GM12878 (cell line): ENCODE data around the gene ISLR2. TPM values are rescaled to one million over a fixed set of nuclear protein-coding genes. Genes with fewer than 3 reads are reported as not detected.

Experiments
- ATAC-seq: fragments of 200-7000 bp; cut with Tn5 transposase; 3 replicates; pipeline ENCODE4 v1.9.1; 2020; ENCODE audit warnings: mild to moderate bottlenecking, moderate library complexity
- BruUV-seq: library from RNA; stranded (reverse); fragments of 400-500 nt; replicated peaks from 2 replicates; lab custom pipeline; 2021; lab: Mats Ljungman, UMichigan
- CTCF ChIA-PET: fragments of 300-600 bp; sonication (Branson Sonifier 250); formaldehyde crosslinking; extraction: SDS; loops from one replicate; lab custom pipeline; 2021; ENCODE audit warnings: inconsistent platforms; lab: Yijun Ruan, JAX
- POLR2A ChIA-PET: fragments of 350-600 bp; formaldehyde crosslinking; extraction: SDS; loops from one replicate; lab custom pipeline; 2021; ENCODE audit warnings: inconsistent platforms; lab: Charles Lee
- RAD21 ChIA-PET: fragments of 300-600 bp; sonication (Branson Sonifier 250); formaldehyde crosslinking; loops from one replicate; lab custom pipeline; 2023; ENCODE audit warnings: antibody characterized with exemption; ENCODE audit not compliant: unreplicated experiment; lab: Charles Lee
- SMC1A ChIA-PET: fragments of 300-600 bp; sonication (Branson Sonifier 250); formaldehyde crosslinking; loops from one replicate; lab custom pipeline; 2023; ENCODE audit not compliant: unreplicated experiment, uncharacterized antibody; lab: Charles Lee
- DNase-seq: peaks from one replicate; pipeline ENCODE4 v3.0.0-alpha.2; 2011; ENCODE audit warnings: low read depth, low spot score
- FAIRE-seq: peaks from 3 replicates; lab custom pipeline; 2011; peaks lifted over from hg19 to GRCh38; lab: Jason Lieb, UNC
- H2AFZ ChIP-seq: 2 replicates; pipeline ENCODE4 v1.6.0; 2011; ENCODE audit warnings: low read depth, low read length, control low read depth; ENCODE audit not compliant: control insufficient read depth
- H3K27ac ChIP-seq: 2 replicates; pipeline ENCODE4 v1.5.1; 2011; ENCODE audit warnings: control low read depth; ENCODE audit not compliant: control insufficient read depth, insufficient read depth
- H3K27me3 ChIP-seq, 2 experiments: replicated peaks in 1 of 2; 2 replicates each; pipeline versions ENCODE4 v1.6.0 to v1.6.1; 2011; ENCODE audit warnings: low read length in 1 of 2; ENCODE audit not compliant: control insufficient read depth in 2 of 2, insufficient read depth in 2 of 2
- H3K36me3 ChIP-seq, 2 experiments: 2 replicates each; pipeline ENCODE4 v1.5.1; 2011; ENCODE audit warnings: low read length in 1 of 2; ENCODE audit not compliant: control insufficient read depth in 2 of 2, insufficient read depth in 2 of 2
- H3K4me1 ChIP-seq: 2 replicates; pipeline ENCODE4 v1.6.1; 2011; ENCODE audit warnings: mild to moderate bottlenecking, low read length, moderate library complexity, mixed read lengths; ENCODE audit not compliant: control insufficient read depth, insufficient read depth
- H3K4me2 ChIP-seq: 2 replicates; pipeline ENCODE4 v1.6.0; 2011; ENCODE audit warnings: control low read depth; ENCODE audit not compliant: control insufficient read depth, insufficient read depth
- H3K4me3 ChIP-seq: fragments of 200-600 bp; sonication (generic); 2 replicates; pipeline ENCODE4 v1.5.1; 2016
- H3K79me2 ChIP-seq: 2 replicates; pipeline ENCODE4 v1.6.0; 2011; ENCODE audit warnings: low read length; ENCODE audit not compliant: control insufficient read depth, insufficient read depth
- H3K9ac ChIP-seq: 2 replicates; pipeline ENCODE4 v1.8.0; 2011; ENCODE audit warnings: low read length, control low read depth, mixed read lengths; ENCODE audit not compliant: control insufficient read depth, insufficient read depth
- H3K9me3 ChIP-seq: replicated peaks from 3 replicates; pipeline ENCODE4 v1.5.1; 2011; ENCODE audit warnings: mild to moderate bottlenecking, low read length; ENCODE audit not compliant: control insufficient read depth, insufficient read depth
- H4K20me1 ChIP-seq: 2 replicates; pipeline ENCODE4 v1.6.0; 2011; ENCODE audit not compliant: control insufficient read depth, insufficient read depth
- BHLHE40 ChIP-seq, 2 experiments: fragments of 450-650 bp in 1 of 2; IDR thresholded peaks; 2 replicates each; pipeline ENCODE4 v1.6.1; 2011 to 2017; ENCODE audit warnings: low read depth in 2 of 2, borderline replicate concordance in 1 of 2, improper control_type of control experiment in 1 of 2, low read length in 1 of 2, mild to moderate bottlenecking in 1 of 2
- EED ChIP-seq: sonication (generic); IDR thresholded peaks from 2 replicates; pipeline ENCODE4 v1.6.1; 2016; ENCODE audit warnings: antibody characterized with exemption, low read depth
- GATAD2B ChIP-seq: fragments of 450-650 bp; conservative IDR thresholded peaks from 2 replicates; pipeline ENCODE4 v1.6.1; 2017; ENCODE audit warnings: low read depth, mild to moderate bottlenecking, moderate library complexity
- NFXL1 ChIP-seq: fragments of 450-650 bp; IDR thresholded peaks from 2 replicates; pipeline ENCODE4 v1.6.1; 2017; ENCODE audit warnings: antibody characterized with exemption, mild to moderate bottlenecking, borderline replicate concordance
- RBBP5 ChIP-seq: fragments of 200-600 bp; sonication (generic); conservative IDR thresholded peaks from 2 replicates; pipeline ENCODE4 v1.6.1; 2016
- RUNX3 ChIP-seq: IDR thresholded peaks from 2 replicates; pipeline ENCODE4 v1.6.1; 2012; ENCODE audit warnings: low read length, inconsistent platforms
- TAF1 ChIP-seq: IDR thresholded peaks from 2 replicates; pipeline ENCODE4 v1.6.1; 2011; ENCODE audit warnings: mild to moderate bottlenecking, low read depth, low read length, borderline replicate concordance
- TCF7 ChIP-seq: IDR thresholded peaks from 2 replicates; pipeline ENCODE4 v1.6.1; 2014; ENCODE audit warnings: antibody characterized with exemption, borderline replicate concordance
- USF1 ChIP-seq: IDR thresholded peaks from 2 replicates; pipeline ENCODE4 v1.6.1; 2011; ENCODE audit warnings: borderline replicate concordance, low read depth, mild to moderate bottlenecking, moderate library complexity, mixed read lengths, low read length; ENCODE audit not compliant: insufficient read depth; ENCODE audit errors: extremely low read length
- ZNF384 ChIP-seq: IDR thresholded peaks from 2 replicates; pipeline ENCODE4 v1.6.1; 2012; ENCODE audit warnings: low read depth, mild to moderate bottlenecking, low read length, improper control_type of control experiment, borderline replicate concordance
- WGBS: methylation state at CpG from one replicate; pipeline ENCODE4 v1.1.6; 2016; ENCODE audit warnings: low lambda C conversion rate; ENCODE audit not compliant: insufficient replicate concordance, insufficient coverage; ENCODE audit errors: missing lambda C conversion rate; 5-methylcytosine and 5-hydroxymethylcytosine counted together
- in situ Hi-C: fragments of 300-500 bp; cut with MboI; formaldehyde crosslinking; loops from 9 replicates; pipeline ENCODE4 v1.14.3; 2018; ENCODE audit warnings: mixed read lengths
- intact Hi-C: fragments of 100-400 bp; cut with micrococcal nuclease; formaldehyde crosslinking; loops from one replicate; pipeline ENCODE4 v1.14.2; 2022; ENCODE audit not compliant: unreplicated experiment
- polyA plus RNA-seq, 11 experiments: library from polyadenylated mRNA; depleted of rRNA in 4 of 11; unstranded in 6 of 11; stranded (reverse) in 5 of 11; fragments of >200 nt; fragmentation: Nextera tagmentation in 4 of 11; fragmentation: Illumina TruSeq in 1 of 11; extraction: Ambion mirVana in 4 of 11; extraction: Trizol in 1 of 11; gene quantifications; 1 replicate in 1 of 11; 2 replicates in 10 of 11; pipeline versions ENCODE4 v1.2.1 to v1.2.3, GENCODE V29; 2011 to 2016; ENCODE audit warnings: inconsistent platforms in 2 of 11, missing spikeins in 2 of 11, low read depth in 1 of 11
- total RNA-seq, 4 experiments: library from RNA; depleted of rRNA in 3 of 4; stranded (reverse); fragments of >200 nt in 3 of 4; fragmentation: Illumina TruSeq in 1 of 4; extraction: Trizol in 1 of 4; gene quantifications; 2 replicates each; pipeline versions ENCODE4 v1.2.1 to v1.2.3, GENCODE V29; 2013 to 2021

ISLR2 gene
- total and polyA plus RNA-seq, 10 of the 15 experiments (the other 5 are each of a cell fraction or from before 2014, with no cell fraction given) = 0.04 to 0.21 (median 0.07) TPM; not detected in 4

- no peak for DNase-seq
- peak overlapping the region; percentile 51 for H2AFZ ChIP-seq
- no peak overlapping the region for H3K27ac ChIP-seq
- intact Hi-C loops (no loop called here), in situ Hi-C loops (no loop called here)
- peak overlapping the region; percentile 57 for H3K4me3 ChIP-seq
- no peaks in the 10 kb centered on the region for H3K36me3 ChIP-seq
- peak overlapping the region; percentile 98 for H3K4me2 ChIP-seq
- FAIRE-seq = no peak
- BruUV-seq = no TSS peak
- peaks cover 15 to 27% of the 10 kb centered on the region in 2 experiments for H3K27me3 ChIP-seq
- peaks cover 10% of the 10 kb centered on the region for H3K4me1 ChIP-seq
- no peaks in the 10 kb centered on the region for H4K20me1 ChIP-seq
- H3K9me3 ChIP-seq = no peaks in the 10 kb centered on the region; the same call in 2 of the 3 replicates
- 50% methylated on average over 18 of the region's 18 CpGs for WGBS
- ChIA-PET RAD21 (no interaction called here), POLR2A (no interaction called here), SMC1A (no interaction called here), CTCF (no interaction called here)
- ATAC-seq = no peak
- H3K79me2 ChIP-seq = no peaks in the 10 kb centered on the region
- H3K9ac ChIP-seq = peak overlapping the region; percentile 54; the same call in 1 of the 2 replicates
- TF ChIP-seq ZNF384 = no peak
- no peak for TF ChIP-seq TAF1
- TF ChIP-seq GATAD2B = no peak
- peak; percentile 50; the same call in 1 of the 2 replicates for TF ChIP-seq EED
- TF ChIP-seq RBBP5 = no peak
- TF ChIP-seq NFXL1 = no peak
- TF ChIP-seq TCF7 = no peak
- no peak for TF ChIP-seq USF1
- 0 out of 4 replicates have a peak, but pooled peaks of 1 of the 2 experiments have one; percentile 14 for TF ChIP-seq BHLHE40 (IDR thresholded peaks at IDR 0.05; ENCODE audit: borderline replicate concordance in 1 of 2, low read depth in 2 of 2, low read length in 1 of 2)
- TF ChIP-seq RUNX3 = 0 out of 2 replicates have a peak, but pooled peaks have one; percentile 11
These were observed 6.6 kb downstream of the ISLR2 start for GRCh38 chr15:74136814-74137536.
